ENCODE data around the gene SLC49A3.

DNA sequence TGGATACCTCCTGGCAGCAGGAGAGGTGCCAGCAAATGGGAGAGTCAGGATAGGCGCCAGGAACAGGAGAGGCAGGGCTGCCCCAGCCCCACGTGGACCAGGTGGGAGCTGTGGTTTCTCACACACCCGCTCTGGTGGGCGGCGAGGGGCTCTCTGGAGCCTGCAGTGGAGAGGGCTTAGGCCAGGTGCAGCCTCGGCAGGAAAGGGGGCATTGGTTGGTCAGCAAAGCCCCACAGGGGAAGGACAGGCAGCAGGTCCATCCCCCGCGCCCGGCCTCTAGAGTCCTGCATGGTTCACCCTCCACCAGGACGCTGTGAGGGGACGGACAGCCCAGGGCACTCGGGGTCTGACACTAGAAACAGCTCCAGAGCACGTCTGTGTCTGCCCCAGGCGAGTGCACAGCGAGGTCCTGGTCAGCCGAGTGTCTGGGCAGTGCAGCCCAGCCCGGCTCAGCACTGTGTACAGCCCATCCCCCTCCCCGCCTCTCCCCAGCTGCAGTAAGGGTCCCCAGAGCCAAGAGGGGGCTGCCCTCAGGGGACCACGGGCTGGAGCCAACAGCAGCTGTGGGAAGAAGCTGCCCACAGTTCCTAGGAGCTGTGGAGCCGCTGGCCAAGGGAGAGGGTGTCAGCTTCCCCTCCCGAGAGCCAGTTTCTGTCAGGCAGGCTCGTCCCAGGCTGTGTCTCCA lies 23.1 kb downstream of the SLC49A3 start:
- TF ChIP-seq CTCF (IDR thresholded peaks at IDR 0.05): no peak
- TF ChIP-seq POLR2A (IDR thresholded peaks at IDR 0.05): no peak
- no peak for TF ChIP-seq POLR2AphosphoS5 (IDR thresholded peaks at IDR 0.05)
